Measurements from ENCODE around the gene SPIRE1.

- no peak for TF ChIP-seq CTCF (IDR thresholded peaks at IDR 0.05)
- no peak for TF ChIP-seq EP300 (IDR thresholded peaks at IDR 0.05)
- no peak for TF ChIP-seq POLR2A (IDR thresholded peaks at IDR 0.05)
Observed at GRCh38 chr18:12409469-12409868, 248.4 kb downstream of the SPIRE1 start.

Measured in tibial nerve (tissue), 4 donors.